ENCODE measurements around the gene CCL18.
"Not testable (repeated sequence)": the region's sequence is repeated elsewhere in the genome, so short reads cannot be mapped to it uniquely, and the experiment has no call there.

Gene CCL18

GRCh38 chr17:36099004-36099403, 34.9 kb downstream of the CCL18 start:
- in situ Hi-C loops (cut with MboI; ENCODE audit: low sequenced_read_pairs): not testable (repeated sequence)

- in situ Hi-C loops (cut with MboI; ENCODE audit: low sequenced_read_pairs): not testable (repeated sequence)
These were observed 39.4 kb downstream of the CCL18 start, which contains the start of gene CCL4 for GRCh38 chr17:36103401-36103975. Gene CCL4 (plus strand): TSS chr17:36103827. CDS start chr17:36103906, 79 bp downstream.

GRCh38 chr17:36104246-36104645, 40.2 kb downstream of the CCL18 start:
- in situ Hi-C loops (cut with MboI; ENCODE audit: low sequenced_read_pairs): not testable (repeated sequence)

GRCh38 chr17:36104701-36105181, 40.7 kb downstream of the CCL18 start:
- in situ Hi-C loops (cut with MboI; ENCODE audit: low sequenced_read_pairs): no loop called here

- in situ Hi-C loops (cut with MboI; ENCODE audit: low sequenced_read_pairs): no loop called here
These were observed 41.9 kb downstream of the CCL18 start for GRCh38 chr17:36105781-36106492.

GRCh38 chr17:36106493-36106835, 42.4 kb downstream of the CCL18 start:
- in situ Hi-C loops (cut with MboI; ENCODE audit: low sequenced_read_pairs): no loop called here

GRCh38 chr17:36107660-36108059, 43.6 kb downstream of the CCL18 start:
- in situ Hi-C loops (cut with MboI; ENCODE audit: low sequenced_read_pairs): no loop called here

GRCh38 chr17:36108265-36108664, 44.2 kb downstream of the CCL18 start:
- in situ Hi-C loops (cut with MboI; ENCODE audit: low sequenced_read_pairs): not testable (repeated sequence)

- in situ Hi-C loops (cut with MboI; ENCODE audit: low sequenced_read_pairs): loop anchor here (5.0 kb wide), 1 partner anchor 71 kb away; no protein-coding TSS in a partner anchor
These were observed 47.0 kb downstream of the CCL18 start for GRCh38 chr17:36111068-36111490.

- in situ Hi-C loops (cut with MboI; ENCODE audit: low sequenced_read_pairs): loop anchor here (5.0 kb wide), 1 partner anchor 70 kb away; no protein-coding TSS in a partner anchor
These were observed 48.5 kb downstream of the CCL18 start for GRCh38 chr17:36112572-36112971.

- in situ Hi-C loops (cut with MboI; ENCODE audit: low sequenced_read_pairs): loop anchor here (5.0 kb wide), 1 partner anchor 69 kb away; no protein-coding TSS in a partner anchor
These were observed 49.1 kb downstream of the CCL18 start for GRCh38 chr17:36113131-36113530.

- in situ Hi-C loops (cut with MboI; ENCODE audit: low sequenced_read_pairs): loop anchor here (5.0 kb wide), 1 partner anchor 67 kb away; no protein-coding TSS in a partner anchor
These were observed 51.0 kb downstream of the CCL18 start for GRCh38 chr17:36114971-36115648.

GRCh38 chr17:36115649-36115977, 51.5 kb downstream of the CCL18 start:
- in situ Hi-C loops (cut with MboI; ENCODE audit: low sequenced_read_pairs): not testable (repeated sequence)

GRCh38 chr17:36117505-36118382, 53.7 kb downstream of the CCL18 start:
- in situ Hi-C loops (cut with MboI; ENCODE audit: low sequenced_read_pairs): no loop called here

- in situ Hi-C loops (cut with MboI; ENCODE audit: low sequenced_read_pairs): no loop called here
These were observed 54.6 kb downstream of the CCL18 start for GRCh38 chr17:36118477-36119353.

- in situ Hi-C loops (cut with MboI; ENCODE audit: low sequenced_read_pairs): no loop called here
These were observed 56.1 kb downstream of the CCL18 start for GRCh38 chr17:36120221-36120620.

- in situ Hi-C loops (cut with MboI; ENCODE audit: low sequenced_read_pairs): not testable (repeated sequence)
These were observed 57.0 kb downstream of the CCL18 start for GRCh38 chr17:36121099-36121498.
